KMS-11 (cell line): ENCODE data around the gene POLD1.

Source experiments
- H2AFZ ChIP-seq: fragments of 200-600 bp; sonication (generic); 2 replicates; pipeline ENCODE4 v1.6.1; 2016; ENCODE audit warnings: antibody characterized with exemption, mixed run types, low read depth
- H3K27ac ChIP-seq: fragments of 200-600 bp; sonication (generic); 2 replicates; pipeline ENCODE4 v1.6.1; 2016; ENCODE audit warnings: mild to moderate bottlenecking, mixed run types
- H3K27me3 ChIP-seq: fragments of 200-600 bp; sonication (generic); 2 replicates; pipeline ENCODE4 v1.6.1; 2017; ENCODE audit warnings: mild to moderate bottlenecking, low read depth, mixed run types, moderate library complexity; ENCODE audit not compliant: insufficient read depth
- H3K36me3 ChIP-seq: fragments of 200-600 bp; sonication (generic); 2 replicates; pipeline ENCODE4 v1.6.1; 2017; ENCODE audit warnings: mild to moderate bottlenecking, mixed run types; ENCODE audit not compliant: insufficient read depth
- H3K4me1 ChIP-seq: fragments of 200-600 bp; sonication (generic); 2 replicates; pipeline ENCODE4 v1.6.1; 2016; ENCODE audit warnings: mild to moderate bottlenecking, low read depth, mixed run types; ENCODE audit not compliant: poor library complexity, severe bottlenecking
- H3K4me2 ChIP-seq: fragments of 200-600 bp; sonication (generic); 2 replicates; pipeline ENCODE4 v1.7.0; 2016; ENCODE audit warnings: mild to moderate bottlenecking, mixed run types
- H3K4me3 ChIP-seq: fragments of 200-600 bp; sonication (generic); IDR thresholded peaks from 2 replicates; pipeline ENCODE4 v1.6.1; 2017; ENCODE audit warnings: low read depth, low read length, mixed read lengths; ENCODE audit not compliant: insufficient read depth
- H3K79me2 ChIP-seq: fragments of 200-600 bp; sonication (generic); 2 replicates; pipeline ENCODE4 v1.6.1; 2016; ENCODE audit warnings: low read depth, mixed run types; ENCODE audit not compliant: insufficient read depth
- H3K9ac ChIP-seq: fragments of 200-600 bp; sonication (generic); 2 replicates; pipeline ENCODE4 v1.6.1; 2016; ENCODE audit warnings: mild to moderate bottlenecking, mixed run types
- H4K20me1 ChIP-seq: fragments of 200-600 bp; sonication (generic); 2 replicates; pipeline ENCODE4 v1.6.1; 2016; ENCODE audit warnings: mild to moderate bottlenecking, mixed run types; ENCODE audit not compliant: insufficient read depth
- TF ChIP-seq, protein P1 (sequence below): fragments of 200-600 bp; sonication (generic); conservative IDR thresholded peaks from 2 replicates; pipeline ENCODE4 v1.6.1; 2017; ENCODE audit warnings: low read depth, mild to moderate bottlenecking, antibody characterized with exemption, low read length, moderate library complexity, mixed read lengths

Gene POLD1

GRCh38 chr19:50401605-50402450 lies 17.7 kb downstream of the POLD1 start:
- Histone ChIP-seq H2AFZ (no peak overlapping the region), H3K4me3 (no peak overlapping the region), H4K20me1 (no peaks in the 10 kb centered on the region), H3K27me3 (no peaks in the 10 kb centered on the region), H3K4me2 (no peak overlapping the region), H3K9ac (no peak overlapping the region), H3K79me2 (no peaks in the 10 kb centered on the region; the same call in 1 of the 2 replicates), H3K36me3 (no peaks in the 10 kb centered on the region; the same call in 1 of the 2 replicates), H3K4me1 (no peaks in the 10 kb centered on the region), H3K27ac (no peak overlapping the region)
- TF ChIP-seq, protein P1, sequence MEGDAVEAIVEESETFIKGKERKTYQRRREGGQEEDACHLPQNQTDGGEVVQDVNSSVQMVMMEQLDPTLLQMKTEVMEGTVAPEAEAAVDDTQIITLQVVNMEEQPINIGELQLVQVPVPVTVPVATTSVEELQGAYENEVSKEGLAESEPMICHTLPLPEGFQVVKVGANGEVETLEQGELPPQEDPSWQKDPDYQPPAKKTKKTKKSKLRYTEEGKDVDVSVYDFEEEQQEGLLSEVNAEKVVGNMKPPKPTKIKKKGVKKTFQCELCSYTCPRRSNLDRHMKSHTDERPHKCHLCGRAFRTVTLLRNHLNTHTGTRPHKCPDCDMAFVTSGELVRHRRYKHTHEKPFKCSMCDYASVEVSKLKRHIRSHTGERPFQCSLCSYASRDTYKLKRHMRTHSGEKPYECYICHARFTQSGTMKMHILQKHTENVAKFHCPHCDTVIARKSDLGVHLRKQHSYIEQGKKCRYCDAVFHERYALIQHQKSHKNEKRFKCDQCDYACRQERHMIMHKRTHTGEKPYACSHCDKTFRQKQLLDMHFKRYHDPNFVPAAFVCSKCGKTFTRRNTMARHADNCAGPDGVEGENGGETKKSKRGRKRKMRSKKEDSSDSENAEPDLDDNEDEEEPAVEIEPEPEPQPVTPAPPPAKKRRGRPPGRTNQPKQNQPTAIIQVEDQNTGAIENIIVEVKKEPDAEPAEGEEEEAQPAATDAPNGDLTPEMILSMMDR: no peak

DNA sequence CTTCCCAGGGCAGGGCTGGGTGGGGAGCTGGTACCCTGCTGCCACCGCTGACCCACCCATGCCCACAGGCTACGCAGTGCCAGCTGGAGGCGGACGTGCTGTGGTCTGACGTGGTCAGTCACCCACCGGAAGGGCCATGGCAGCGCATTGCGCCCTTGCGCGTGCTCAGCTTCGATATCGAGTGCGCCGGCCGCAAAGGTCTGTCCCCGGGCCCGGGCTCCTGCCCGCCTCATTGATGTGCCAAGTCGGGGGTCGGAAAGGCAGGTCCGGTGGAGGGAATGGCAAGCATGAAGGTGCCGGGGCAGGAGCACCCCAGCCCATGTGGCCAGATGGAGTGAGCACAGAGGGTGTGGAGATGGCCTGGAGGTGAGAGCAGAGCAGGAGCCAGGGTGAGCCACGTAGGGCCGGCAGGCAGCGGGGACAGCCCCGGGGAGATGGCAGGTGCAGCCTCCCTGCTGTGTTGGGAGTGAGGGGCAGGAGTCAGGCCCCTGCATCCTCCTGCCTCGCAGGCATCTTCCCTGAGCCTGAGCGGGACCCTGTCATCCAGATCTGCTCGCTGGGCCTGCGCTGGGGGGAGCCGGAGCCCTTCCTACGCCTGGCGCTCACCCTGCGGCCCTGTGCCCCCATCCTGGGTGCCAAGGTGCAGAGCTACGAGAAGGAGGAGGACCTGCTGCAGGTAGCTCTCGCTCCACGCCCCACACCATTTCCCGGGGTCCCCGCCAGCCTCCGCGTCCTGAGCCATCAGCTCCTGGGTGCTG lies 18.6 kb downstream of the POLD1 start:
- H3K4me3 ChIP-seq: no peak overlapping the region
- no peak overlapping the region for H2AFZ ChIP-seq
- H3K4me1 ChIP-seq: no peaks in the 10 kb centered on the region
- no peak overlapping the region for H3K4me2 ChIP-seq
- H3K27me3 ChIP-seq: no peaks in the 10 kb centered on the region
- no peak overlapping the region for H3K9ac ChIP-seq
- H3K79me2 ChIP-seq: no peaks in the 10 kb centered on the region
- TF ChIP-seq, protein P1: no peak
- no peaks in the 10 kb centered on the region for H4K20me1 ChIP-seq
- H3K36me3 ChIP-seq: no peaks in the 10 kb centered on the region; the same call in 1 of the 2 replicates
- no peak overlapping the region for H3K27ac ChIP-seq

GRCh38 chr19:50406156-50406820 lies 22.1 kb downstream of the POLD1 start:
- TF ChIP-seq, protein P1: no peak
- H3K27me3 ChIP-seq: no peaks in the 10 kb centered on the region
- no peaks in the 10 kb centered on the region for H3K4me1 ChIP-seq
- no peak overlapping the region for H3K9ac ChIP-seq
- no peak overlapping the region for H3K4me2 ChIP-seq
- H3K4me3 ChIP-seq: no peak overlapping the region
- H3K27ac ChIP-seq: no peak overlapping the region
- no peaks in the 10 kb centered on the region for H4K20me1 ChIP-seq
- no peaks in the 10 kb centered on the region for H3K79me2 ChIP-seq
- H3K36me3 ChIP-seq: no peaks in the 10 kb centered on the region; the same call in 1 of the 2 replicates
- H2AFZ ChIP-seq: no peak overlapping the region

DNA sequence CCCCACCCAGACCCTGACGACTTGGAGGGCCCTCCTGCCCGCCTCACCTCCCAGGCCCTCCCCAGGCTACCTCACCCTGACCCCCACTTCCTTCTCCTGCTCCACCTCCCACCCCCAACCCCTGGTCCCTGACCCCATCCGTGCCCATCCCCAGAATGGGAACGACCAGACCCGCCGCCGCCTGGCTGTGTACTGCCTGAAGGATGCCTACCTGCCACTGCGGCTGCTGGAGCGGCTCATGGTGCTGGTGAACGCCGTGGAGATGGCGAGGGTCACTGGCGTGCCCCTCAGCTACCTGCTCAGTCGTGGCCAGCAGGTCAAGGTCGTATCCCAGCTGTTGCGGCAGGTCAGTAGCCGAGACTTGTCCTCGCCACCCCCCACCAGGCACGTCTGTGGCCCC lies 22.7 kb downstream of the POLD1 start:
- Histone ChIP-seq H4K20me1 (no peaks in the 10 kb centered on the region), H3K4me3 (no peak overlapping the region), H3K9ac (no peak overlapping the region), H3K79me2 (no peaks in the 10 kb centered on the region), H3K27ac (no peak overlapping the region), H2AFZ (no peak overlapping the region), H3K27me3 (no peaks in the 10 kb centered on the region), H3K4me2 (no peak overlapping the region), H3K36me3 (no peaks in the 10 kb centered on the region; the same call in 1 of the 2 replicates), H3K4me1 (no peaks in the 10 kb centered on the region)
- TF ChIP-seq, protein P1: no peak
